Naive thymus-derived CD8-positive, alpha-beta T cell (primary cell): ENCODE data around the gene UGT1A6. TPM values are rescaled to one million over a fixed set of nuclear protein-coding genes. Genes with fewer than 3 reads are reported as not detected.

ENCODE experiments used
- ATAC-seq, 2 donors: fragments of 150-1000 bp; cut with Tn5 transposase in 1 of 2; sonication (Bioruptor Pico), chemical (Tn5 transposase) in 1 of 2; 1 replicate in 1 of 2; 2 replicates in 1 of 2; pipeline ENCODE4 v1.10.0; 2021; ENCODE audit warnings: mild to moderate bottlenecking in 2 of 2, moderate library complexity in 2 of 2
- POLR2A ChIA-PET: fragments of 350-600 bp; sonication (Branson Sonifier 250); formaldehyde crosslinking; loops from one replicate; lab custom pipeline; 2021; ENCODE audit warnings: antibody characterized with exemption; lab: Charles Lee
- DNase-seq, 10 donors: peaks; one replicate each; pipeline versions ENCODE4 v3.0.0 to v3.0.0-alpha.2; 2020 to 2022
- H3K27ac Mint-ChIP-seq, 10 donors: one replicate each; pipeline ENCODE4 v1.8.0; 2020 to 2022; ENCODE audit warnings: mild to moderate bottlenecking in 10 of 10, mixed read lengths in 10 of 10, moderate library complexity in 4 of 10, inconsistent platforms in 1 of 10
- H3K27me3 Mint-ChIP-seq, 5 donors: one replicate each; pipeline ENCODE4 v1.8.0; 2021 to 2022; ENCODE audit warnings: mixed read lengths in 5 of 5
- H3K36me3 Mint-ChIP-seq, 3 donors: one replicate each; pipeline ENCODE4 v1.8.0; 2020 to 2022; ENCODE audit warnings: mixed read lengths in 3 of 3, mild to moderate bottlenecking in 2 of 3, inconsistent platforms in 1 of 3
- H3K4me1 Mint-ChIP-seq, 4 donors: one replicate each; pipeline ENCODE4 v1.8.0; 2021 to 2022; ENCODE audit warnings: mixed read lengths in 4 of 4
- H3K4me3 Mint-ChIP-seq, 10 donors: one replicate each; pipeline ENCODE4 v1.8.0; 2020 to 2022; ENCODE audit warnings: mild to moderate bottlenecking in 10 of 10, mixed read lengths in 10 of 10, moderate library complexity in 6 of 10, inconsistent platforms in 1 of 10
- H3K9me3 Mint-ChIP-seq, 9 donors: one replicate each; pipeline ENCODE4 v1.8.0; 2020 to 2022; ENCODE audit warnings: mixed read lengths in 9 of 9, mild to moderate bottlenecking in 3 of 9, inconsistent platforms in 1 of 9, moderate library complexity in 1 of 9
- polyA plus RNA-seq, 3 donors: library from polyadenylated mRNA; unstranded; fragments of 300-500 nt; fragmentation: Illumina TruSeq; gene quantifications; one replicate each; pipeline ENCODE4 v1.2.3, GENCODE V29; 2021
- total RNA-seq, 8 experiments: library from RNA in 2 of 8; stranded (reverse) in 2 of 8; gene quantifications; one replicate each; pipeline ENCODE4 v1.2.3 and lab custom pipeline; 2021 to 2026

Gene UGT1A6
- total and polyA plus RNA-seq, 5 experiments from 2014 or later: not detected

DNA sequence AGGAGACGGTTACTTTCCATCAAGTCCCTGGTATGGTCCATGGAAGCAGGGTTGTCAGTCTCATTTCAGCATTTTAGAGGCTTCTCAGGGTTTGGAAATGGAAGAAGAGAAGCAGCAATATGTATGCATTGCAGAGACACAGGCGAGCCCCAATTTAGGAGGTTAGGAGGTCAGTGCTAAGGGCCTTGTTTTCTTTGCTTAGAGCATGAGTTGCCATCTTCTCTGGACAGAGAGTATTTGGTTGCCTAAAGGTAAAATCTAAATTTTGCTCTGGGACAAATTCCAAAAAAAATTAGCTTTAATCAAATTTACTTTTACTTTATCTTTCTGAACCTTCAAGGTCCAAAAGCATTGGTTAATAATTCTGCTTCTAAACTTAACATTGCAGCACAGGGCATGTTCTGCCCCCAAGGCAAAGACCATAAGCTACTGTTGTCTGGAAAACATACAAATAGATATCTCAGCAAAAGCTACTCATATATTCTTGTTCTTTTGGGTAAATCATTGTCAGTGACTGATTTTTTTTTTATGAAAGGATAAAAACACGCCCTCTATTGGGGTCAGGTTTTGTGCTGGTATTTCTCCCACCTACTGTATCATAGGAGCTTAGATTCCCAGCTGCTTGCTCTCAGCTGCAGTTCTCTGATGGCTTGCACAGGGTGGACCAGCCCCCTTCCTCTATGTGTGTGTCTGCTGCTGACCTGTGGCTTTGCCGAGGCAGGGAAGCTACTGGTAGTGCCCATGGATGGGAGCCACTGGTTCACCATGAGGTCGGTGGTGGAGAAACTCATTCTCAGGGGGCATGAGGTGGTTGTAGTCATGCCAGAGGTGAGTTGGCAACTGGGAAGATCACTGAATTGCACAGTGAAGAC lies 21.2 kb upstream of the UGT1A6 start, which contains the start of gene UGT1A9:
Gene UGT1A9, plus strand, starts transcription at position 609 of the 872 bp plus-strand sequence. Its CDS starts 37 bp downstream, at position 646.
- Mint-ChIP-seq H3K27me3 (peaks cover 12 to 36% (median 23%) of the 10 kb centered on the region in 5 donors), H3K9me3 (peaks cover 0 to 10% (median 3%) of the 10 kb centered on the region in 9 donors), H3K4me3 (no peak within 1 kb of the TSS), H3K4me1 (no peaks in the 10 kb centered on the region), H3K36me3 (no peaks in the 10 kb centered on the region), H3K27ac (no peak within 1 kb of the TSS)
- DNase-seq (no peak), ATAC-seq (no peak)
- POLR2A ChIA-PET: interaction anchor here (0.6 kb wide), 1 partner anchor 99 kb away, joined by 3 read pairs; no protein-coding TSS in a partner anchor

DNA sequence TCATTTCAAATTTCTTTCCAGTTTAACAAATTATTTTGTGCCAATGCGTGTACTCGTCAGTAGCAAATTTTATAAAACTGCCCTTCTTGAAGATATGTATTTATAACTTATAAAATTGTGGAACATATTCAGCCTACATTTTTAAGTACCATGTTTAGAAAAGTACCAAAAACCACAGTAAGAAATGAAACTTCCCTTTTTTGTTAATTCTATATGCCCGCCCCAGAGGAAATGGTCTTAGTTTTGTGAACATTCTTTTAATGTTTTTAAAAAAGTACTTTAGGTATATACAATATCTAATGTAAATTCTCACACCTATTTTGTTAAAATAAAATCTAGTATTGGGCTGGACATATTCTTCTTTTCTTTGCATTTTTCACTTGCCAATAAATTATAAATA lies 19.8 kb upstream of the UGT1A6 start:
- POLR2A ChIA-PET: no interaction called here
- H3K4me3 Mint-ChIP-seq: no peak overlapping the region
- ATAC-seq: no peak
- H3K4me1 Mint-ChIP-seq: no peaks in the 10 kb centered on the region
- no peak for DNase-seq
- peaks cover 0 to 10% (median 3%) of the 10 kb centered on the region in 9 donors for H3K9me3 Mint-ChIP-seq
- H3K27ac Mint-ChIP-seq: no peak overlapping the region
- H3K27me3 Mint-ChIP-seq: peaks cover 12 to 47% (median 23%) of the 10 kb centered on the region in 5 donors
- no peaks in the 10 kb centered on the region for H3K36me3 Mint-ChIP-seq

DNA sequence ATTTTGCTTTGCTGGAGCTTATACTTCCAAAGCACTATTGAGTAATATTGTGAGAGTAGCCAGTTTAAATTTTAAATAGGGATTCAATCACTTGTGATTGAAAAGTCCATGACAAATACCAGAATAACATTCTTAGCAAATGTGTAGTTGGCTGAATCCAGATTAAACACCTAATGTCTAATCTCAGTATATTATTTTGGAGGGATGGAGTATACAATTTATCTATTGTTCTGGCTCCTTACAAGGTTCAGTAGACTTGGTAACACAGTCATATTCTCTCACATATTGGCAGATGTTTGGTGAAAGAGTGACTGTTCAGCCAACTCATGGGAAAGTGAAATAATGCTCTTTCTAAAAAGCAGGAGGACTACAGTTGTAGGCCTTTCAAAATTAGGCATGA lies 18.8 kb upstream of the UGT1A6 start:
- DNase-seq (no peak), ATAC-seq (no peak)
- H3K4me1 Mint-ChIP-seq: no peaks in the 10 kb centered on the region
- peaks cover 12 to 39% (median 24%) of the 10 kb centered on the region in 5 donors for H3K27me3 Mint-ChIP-seq
- peaks cover 0 to 4% (median 0%) of the 10 kb centered on the region in 9 donors for H3K9me3 Mint-ChIP-seq
- H3K27ac Mint-ChIP-seq: no peak overlapping the region
- no peaks in the 10 kb centered on the region for H3K36me3 Mint-ChIP-seq
- no peak overlapping the region for H3K4me3 Mint-ChIP-seq
- POLR2A ChIA-PET: no interaction called here

DNA sequence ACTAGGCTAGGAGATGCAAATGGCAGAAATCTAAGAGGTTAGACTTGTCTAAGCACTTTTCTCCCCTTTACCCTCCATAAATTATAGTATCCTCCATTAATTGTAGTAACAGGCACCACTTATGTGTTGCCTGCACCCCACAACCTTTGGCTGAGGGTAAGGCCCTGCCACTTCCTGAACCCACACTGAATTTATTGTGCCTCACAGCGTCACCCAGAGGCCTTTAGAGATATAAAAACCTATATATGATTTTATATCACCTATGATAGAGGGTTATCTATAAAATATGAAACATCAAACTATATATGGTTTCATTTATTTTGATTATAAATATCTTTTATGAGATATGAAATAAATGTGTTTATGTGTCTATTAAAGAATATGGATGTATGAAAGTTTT lies 18.4 kb upstream of the UGT1A6 start:
- POLR2A ChIA-PET: no interaction called here
- H3K9me3 Mint-ChIP-seq: peaks cover 0 to 4% (median 0%) of the 10 kb centered on the region in 9 donors
- no peaks in the 10 kb centered on the region for H3K36me3 Mint-ChIP-seq
- peaks cover 12 to 36% (median 24%) of the 10 kb centered on the region in 5 donors for H3K27me3 Mint-ChIP-seq
- DNase-seq (no peak), ATAC-seq (no peak)
- no peak overlapping the region for H3K4me3 Mint-ChIP-seq
- no peaks in the 10 kb centered on the region for H3K4me1 Mint-ChIP-seq
- no peak overlapping the region for H3K27ac Mint-ChIP-seq

DNA sequence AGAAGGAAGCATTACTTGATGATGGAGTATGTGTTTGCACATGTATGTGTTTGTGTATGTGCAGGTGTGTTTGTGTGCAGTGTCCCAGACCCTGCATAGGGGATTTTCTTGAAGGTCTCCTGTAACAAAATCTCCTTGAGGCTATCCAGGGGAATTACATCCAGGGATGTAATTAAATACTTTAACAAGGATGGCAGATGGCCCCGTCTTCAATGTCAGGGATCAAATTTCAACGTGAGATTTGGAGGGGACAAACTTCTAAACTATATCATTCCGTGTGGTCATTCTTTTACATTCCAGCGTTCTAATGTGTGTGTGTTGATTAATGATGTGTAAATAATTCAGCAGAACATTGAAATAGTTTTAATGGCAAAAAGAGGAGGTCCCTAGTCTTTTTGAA lies 17.7 kb upstream of the UGT1A6 start:
- H3K9me3 Mint-ChIP-seq: peaks cover 0 to 4% (median 0%) of the 10 kb centered on the region in 9 donors
- ATAC-seq (no peak), DNase-seq (no peak)
- POLR2A ChIA-PET: no interaction called here
- H3K27ac Mint-ChIP-seq: no peak overlapping the region
- no peak overlapping the region for H3K4me3 Mint-ChIP-seq
- no peaks in the 10 kb centered on the region for H3K4me1 Mint-ChIP-seq
- H3K27me3 Mint-ChIP-seq: peaks cover 14 to 36% (median 22%) of the 10 kb centered on the region in 5 donors
- H3K36me3 Mint-ChIP-seq: no peaks in the 10 kb centered on the region

DNA sequence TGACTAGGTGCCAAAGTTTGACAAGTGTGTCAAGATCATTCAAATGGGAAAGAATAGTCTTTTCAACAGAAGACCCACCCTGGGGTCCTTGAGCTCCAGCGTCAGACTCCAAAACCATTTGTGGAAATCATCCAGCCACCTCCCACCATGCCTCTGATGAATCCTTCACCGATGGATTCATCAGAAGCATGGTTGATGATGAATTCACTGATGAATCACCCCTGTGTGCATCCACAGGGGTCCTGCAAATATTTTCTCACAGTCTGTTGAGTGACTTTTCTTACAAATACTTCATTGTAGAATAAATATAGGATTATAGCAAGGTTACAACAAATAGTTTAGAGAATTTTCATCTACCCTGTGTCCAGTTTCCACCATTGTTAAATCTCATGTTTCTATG lies 16.6 kb upstream of the UGT1A6 start:
- DNase-seq: no peak
- no peak for ATAC-seq
- Mint-ChIP-seq H3K4me3 (no peak overlapping the region), H3K4me1 (no peaks in the 10 kb centered on the region), H3K36me3 (no peaks in the 10 kb centered on the region), H3K9me3 (peaks cover 0 to 1% (median 0%) of the 10 kb centered on the region in 9 donors), H3K27me3 (peaks cover 8 to 31% (median 16%) of the 10 kb centered on the region in 5 donors), H3K27ac (no peak overlapping the region)
- POLR2A ChIA-PET: no interaction called here

DNA sequence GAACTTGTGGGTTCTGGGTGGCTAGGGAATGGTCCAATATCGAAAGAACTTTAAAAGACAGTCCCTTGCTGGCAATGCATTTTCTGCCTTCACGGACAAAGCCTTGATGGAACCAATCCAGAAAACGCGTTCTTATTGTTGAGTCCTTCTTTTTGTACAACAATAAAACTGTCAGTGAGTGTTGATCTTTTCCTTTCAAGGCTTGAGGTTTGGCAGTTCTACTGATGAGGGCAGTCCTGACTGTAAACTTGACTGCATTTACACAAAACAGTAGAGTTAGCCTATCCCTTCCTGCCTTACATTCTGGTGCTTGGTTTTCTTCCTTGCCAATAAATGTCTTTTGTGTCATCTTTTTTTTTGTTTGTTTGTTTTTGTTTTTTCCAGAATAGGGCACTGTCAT lies 13.5 kb upstream of the UGT1A6 start:
- ATAC-seq (no peak), DNase-seq (no peak)
- no peaks in the 10 kb centered on the region for H3K9me3 Mint-ChIP-seq
- H3K4me1 Mint-ChIP-seq: peaks cover 0 to 5% (median 0%) of the 10 kb centered on the region in 4 donors
- no peak overlapping the region for H3K27ac Mint-ChIP-seq
- no peak overlapping the region for H3K4me3 Mint-ChIP-seq
- H3K36me3 Mint-ChIP-seq: no peaks in the 10 kb centered on the region
- POLR2A ChIA-PET: no interaction called here
- peaks cover 3 to 17% (median 13%) of the 10 kb centered on the region in 5 donors for H3K27me3 Mint-ChIP-seq

DNA sequence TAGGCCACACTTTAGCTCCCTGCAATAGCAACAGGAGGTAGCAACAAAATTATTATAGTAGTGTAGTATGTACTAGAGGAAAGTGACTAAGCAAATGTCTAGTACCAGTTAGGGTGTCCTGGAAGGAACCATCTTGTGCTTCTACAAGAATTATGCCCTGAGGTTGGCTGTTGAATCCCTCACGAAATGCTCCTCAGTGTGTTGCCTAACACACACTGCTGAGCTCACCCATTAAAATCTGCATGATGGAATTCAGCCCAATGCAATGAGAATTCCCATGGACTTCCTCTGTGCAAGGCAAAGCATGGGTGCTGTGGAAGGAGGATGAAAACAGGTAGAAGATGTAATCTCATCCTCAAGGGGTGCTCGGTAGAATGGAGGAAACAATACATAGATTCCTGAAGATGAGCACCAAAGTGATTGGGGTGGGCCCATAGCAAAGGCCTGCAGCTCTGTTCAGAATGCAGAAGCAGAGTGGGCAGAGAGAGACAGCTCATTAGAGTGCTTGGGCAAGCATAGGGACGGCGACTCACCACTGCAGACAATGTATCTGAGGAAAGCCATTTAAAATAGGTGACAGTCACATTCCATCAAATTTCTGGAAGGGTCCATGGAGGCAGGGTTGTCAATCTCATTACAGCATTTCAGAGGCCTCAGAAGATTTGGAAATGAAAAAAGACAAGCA lies 12.2 kb upstream of the UGT1A6 start:
- no peaks in the 10 kb centered on the region for H3K36me3 Mint-ChIP-seq
- no peak for DNase-seq

DNA sequence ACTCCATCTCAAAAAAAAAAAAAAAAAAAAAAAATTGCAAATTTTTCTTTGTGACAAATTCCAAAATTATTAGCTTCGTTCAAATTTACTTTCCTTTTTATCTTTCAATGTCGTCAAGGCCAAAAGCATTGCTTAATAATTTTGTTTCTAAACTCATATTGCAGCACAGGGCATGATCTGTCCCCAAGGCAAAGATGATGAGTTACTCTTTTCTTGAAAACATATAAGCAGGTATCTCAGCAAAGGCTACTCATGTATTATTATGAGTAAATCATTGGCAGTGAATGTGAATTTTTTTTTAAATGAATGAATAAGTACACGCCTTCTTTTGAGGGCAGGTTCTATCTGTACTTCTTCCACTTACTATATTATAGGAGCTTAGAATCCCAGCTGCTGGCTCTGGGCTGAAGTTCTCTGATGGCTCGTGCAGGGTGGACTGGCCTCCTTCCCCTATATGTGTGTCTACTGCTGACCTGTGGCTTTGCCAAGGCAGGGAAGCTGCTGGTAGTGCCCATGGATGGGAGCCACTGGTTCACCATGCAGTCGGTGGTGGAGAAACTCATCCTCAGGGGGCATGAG lies 11.1 kb upstream of the UGT1A6 start, which contains the start of gene UGT1A7:
Gene UGT1A7, plus strand, starts transcription at position 381 of the 579 bp plus-strand sequence. Its CDS starts 37 bp downstream, at position 418.
- H3K9me3 Mint-ChIP-seq: peaks cover 0 to 2% (median 0%) of the 10 kb centered on the region in 9 donors
- POLR2A ChIA-PET: no interaction called here
- DNase-seq (no peak), ATAC-seq (no peak)
- H3K4me1 Mint-ChIP-seq: peaks cover 0 to 5% (median 0%) of the 10 kb centered on the region in 4 donors
- peaks cover 6 to 15% (median 10%) of the 10 kb centered on the region in 5 donors for H3K27me3 Mint-ChIP-seq
- no peak within 1 kb of the TSS for H3K4me3 Mint-ChIP-seq
- H3K27ac Mint-ChIP-seq: no peak within 1 kb of the TSS
- H3K36me3 Mint-ChIP-seq: no peaks in the 10 kb centered on the region

More for the DNA sequence above, 12.2 kb upstream of the UGT1A6 start:
- Mint-ChIP-seq H3K4me3 (no peak overlapping the region), H3K9me3 (no peaks in the 10 kb centered on the region), H3K4me1 (peaks cover 0 to 5% (median 0%) of the 10 kb centered on the region in 4 donors), H3K27ac (no peak overlapping the region), H3K27me3 (peaks cover 3 to 17% (median 13%) of the 10 kb centered on the region in 5 donors)
- POLR2A ChIA-PET: no interaction called here
- ATAC-seq: no peak

DNA sequence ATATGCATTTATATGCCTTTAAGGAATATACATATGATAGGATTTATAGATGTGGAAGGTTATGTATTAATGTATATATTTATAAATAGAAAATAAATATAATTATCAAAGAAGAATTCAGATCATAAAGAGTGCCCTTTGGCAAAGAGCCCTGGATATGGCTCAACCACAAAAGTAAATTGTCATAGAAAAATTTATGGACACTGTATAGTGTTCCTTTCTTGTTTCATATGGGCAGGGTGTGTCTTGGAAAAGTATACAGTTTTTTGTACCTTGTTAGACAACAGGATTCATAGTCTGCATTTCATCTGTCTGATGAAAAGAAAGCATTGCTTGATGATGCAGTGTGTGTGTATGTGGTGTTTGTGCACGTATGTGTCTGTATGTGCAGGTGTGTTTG lies 8.1 kb upstream of the UGT1A6 start:
- peaks cover 6 to 12% (median 8%) of the 10 kb centered on the region in 5 donors for H3K27me3 Mint-ChIP-seq
- DNase-seq (no peak), ATAC-seq (no peak)
- H3K9me3 Mint-ChIP-seq: peaks cover 0 to 3% (median 0%) of the 10 kb centered on the region in 9 donors
- H3K4me1 Mint-ChIP-seq: peaks cover 0 to 5% (median 0%) of the 10 kb centered on the region in 4 donors
- H3K4me3 Mint-ChIP-seq: no peak overlapping the region
- POLR2A ChIA-PET: no interaction called here
- H3K36me3 Mint-ChIP-seq: no peaks in the 10 kb centered on the region
- H3K27ac Mint-ChIP-seq: no peak overlapping the region

DNA sequence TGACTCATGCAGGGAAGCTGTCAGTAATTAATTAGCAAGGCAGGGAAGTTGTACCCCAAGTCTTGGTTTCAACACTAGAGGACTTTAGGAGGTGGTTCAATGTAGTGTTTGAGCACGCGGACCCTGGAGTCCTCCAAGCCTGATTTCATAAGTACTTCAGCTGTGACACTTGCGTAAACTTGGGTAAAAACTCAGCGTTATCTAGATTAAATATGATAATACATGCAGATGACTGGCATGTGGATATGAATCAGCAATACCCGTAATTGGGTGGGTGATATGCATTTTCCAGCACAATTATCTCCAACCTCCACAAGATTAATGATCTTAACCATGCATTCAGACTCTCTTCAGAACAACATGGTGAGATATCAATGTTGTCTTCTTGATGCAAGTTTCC lies 5.8 kb upstream of the UGT1A6 start:
- ATAC-seq: no peak
- POLR2A ChIA-PET: no interaction called here

DNA sequence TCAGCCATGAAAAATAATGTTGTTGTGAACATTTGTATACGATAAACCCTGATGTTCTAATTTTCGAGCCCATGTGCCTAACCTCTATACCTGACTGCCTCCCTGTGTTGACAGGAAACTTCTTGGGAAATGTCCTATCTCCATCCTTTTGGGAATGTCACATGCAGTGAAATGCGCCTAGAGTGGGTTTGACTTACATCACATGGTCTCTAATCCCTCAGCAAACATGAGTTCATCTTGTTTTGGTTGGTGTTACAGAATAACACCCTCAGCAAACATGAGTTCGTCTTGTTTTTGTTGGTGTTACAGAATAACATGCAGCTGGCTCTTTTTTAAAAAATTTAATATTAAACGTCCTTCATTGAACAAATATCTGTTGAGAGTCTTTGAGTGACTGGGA lies 4.3 kb upstream of the UGT1A6 start:
- POLR2A ChIA-PET: no interaction called here
- H3K36me3 Mint-ChIP-seq: no peaks in the 10 kb centered on the region
- peaks cover 0 to 3% (median 0%) of the 10 kb centered on the region in 9 donors for H3K9me3 Mint-ChIP-seq
- H3K27ac Mint-ChIP-seq: no peak overlapping the region
- no peak overlapping the region for H3K4me3 Mint-ChIP-seq
- H3K27me3 Mint-ChIP-seq: peaks cover 5 to 12% (median 6%) of the 10 kb centered on the region in 5 donors
- ATAC-seq (no peak), DNase-seq (no peak)
- no peaks in the 10 kb centered on the region for H3K4me1 Mint-ChIP-seq

More for the DNA sequence above, 5.8 kb upstream of the UGT1A6 start:
- Mint-ChIP-seq H3K27me3 (peaks cover 5 to 12% (median 6%) of the 10 kb centered on the region in 5 donors), H3K36me3 (no peaks in the 10 kb centered on the region), H3K4me3 (no peak overlapping the region), H3K27ac (no peak overlapping the region), H3K9me3 (peaks cover 0 to 3% (median 0%) of the 10 kb centered on the region in 9 donors), H3K4me1 (peaks cover 0 to 5% (median 0%) of the 10 kb centered on the region in 4 donors)
- DNase-seq: no peak
